Panc1 (cell line): ENCODE data around the gene PRRT4. TPM values are rescaled to one million over a fixed set of nuclear protein-coding genes. Genes with fewer than 3 reads are reported as not detected.
A peak's percentile ranks its signal among the peaks of the same experiment; 100 is the strongest.

ENCODE experiments used
- ATAC-seq: fragments of 200-7000 bp; cut with Tn5 transposase; 2 replicates; pipeline ENCODE4 v1.9.1; 2020; ENCODE audit warnings: mild to moderate bottlenecking, moderate library complexity
- Bru-seq: library from RNA; stranded (reverse); fragments of 400-500 nt; gene quantifications from one replicate; lab custom pipeline; 2021; lab: Mats Ljungman, UMichigan
- BruChase-seq, 2 experiments: library from RNA; stranded (reverse); fragments of 400-500 nt; gene quantifications; one replicate each; lab custom pipeline; 2021; lab: Mats Ljungman, UMichigan
- BruUV-seq: library from RNA; stranded (reverse); fragments of 400-500 nt; replicated peaks from 2 replicates; lab custom pipeline; 2021; lab: Mats Ljungman, UMichigan
- CTCF ChIA-PET: fragments of 300-600 bp; sonication (Branson Sonifier 250); formaldehyde crosslinking; loops from one replicate; lab custom pipeline; 2022; ENCODE audit warnings: antibody characterized with exemption; lab: Charles Lee
- POLR2A ChIA-PET: fragments of 300-600 bp; sonication (Branson Sonifier 250); formaldehyde crosslinking; loops from one replicate; lab custom pipeline; 2022; ENCODE audit warnings: antibody characterized with exemption; lab: Charles Lee
- DNase-seq: peaks from one replicate; pipeline ENCODE4 v3.0.0-alpha.2; 2010; ENCODE audit warnings: low read depth, low spot score
- H3K27ac ChIP-seq: 2 replicates; pipeline ENCODE4 v1.5.1; 2011; ENCODE audit warnings: mild to moderate bottlenecking, low read length, inconsistent platforms
- H3K27me3 ChIP-seq: fragments of 200-500 bp; sonication (Bioruptor generic); 2 replicates; pipeline ENCODE4 v1.6.0; 2014; ENCODE audit warnings: low read length, inconsistent platforms; ENCODE audit not compliant: control insufficient read depth, insufficient read depth
- H3K36me3 ChIP-seq: fragments of 200-500 bp; sonication (Bioruptor generic); 2 replicates; pipeline ENCODE4 v1.5.1; 2014; ENCODE audit warnings: inconsistent platforms, mild to moderate bottlenecking, low read length, moderate library complexity; ENCODE audit not compliant: control insufficient read depth, insufficient read depth
- H3K4me1 ChIP-seq: 2 replicates; pipeline ENCODE4 v1.5.1; 2011; ENCODE audit warnings: inconsistent platforms, mild to moderate bottlenecking, low read length, moderate library complexity; ENCODE audit not compliant: control insufficient read depth, insufficient read depth
- H3K4me3 ChIP-seq, 2 experiments: 2 replicates each; pipeline ENCODE4 v1.5.1; 2011 to 2012; ENCODE audit warnings: low read depth in 2 of 2, low read length in 2 of 2, mild to moderate bottlenecking in 2 of 2, inconsistent platforms in 1 of 2, moderate library complexity in 1 of 2
- H3K9me3 ChIP-seq: fragments of 200-500 bp; sonication (Bioruptor generic); 2 replicates; pipeline ENCODE4 v1.5.1; 2014; ENCODE audit warnings: low read depth, mild to moderate bottlenecking, inconsistent platforms, low read length, moderate library complexity; ENCODE audit not compliant: control insufficient read depth, insufficient read depth
- CTCF ChIP-seq: fragments of 450-650 bp; IDR thresholded peaks from 2 replicates; pipeline ENCODE4 v1.5.1; 2017; ENCODE audit warnings: mild to moderate bottlenecking
- POLR2AphosphoS5 ChIP-seq: IDR thresholded peaks from 2 replicates; pipeline ENCODE4 v1.6.1; 2012; ENCODE audit warnings: mild to moderate bottlenecking, low read depth, low read length, moderate library complexity
- REST ChIP-seq, 2 experiments: IDR thresholded peaks; 2 replicates each; pipeline ENCODE4 v1.6.1; 2011 to 2012; ENCODE audit warnings: low read depth in 2 of 2, control low read depth in 1 of 2, low read length in 1 of 2, mild to moderate bottlenecking in 1 of 2, moderate library complexity in 1 of 2; ENCODE audit not compliant: insufficient read depth in 1 of 2
- SIN3A ChIP-seq: IDR thresholded peaks from 2 replicates; pipeline ENCODE4 v1.6.1; 2012; ENCODE audit warnings: low read depth, mild to moderate bottlenecking, low read length, moderate library complexity, borderline replicate concordance; ENCODE audit not compliant: insufficient read depth
- in situ Hi-C: cut with HindIII; loops from 2 replicates; pipeline ENCODE4 v1.10.0; 2016; ENCODE audit warnings: low sequenced_read_pairs, low pct_unique_long_range_greater_than_20kb
- intact Hi-C: fragments of 100-400 bp; cut with micrococcal nuclease; formaldehyde crosslinking; loops from one replicate; pipeline ENCODE4 v1.10.0; 2022; ENCODE audit not compliant: unreplicated experiment
- long read RNA-seq: library from polyadenylated mRNA; unstranded; transcript quantifications from one replicate; pipeline ENCODE4 v2.0.0, GENCODE V29; 2021; ENCODE audit not compliant: unreplicated experiment
- polyA plus RNA-seq: library from polyadenylated mRNA; unstranded; fragments of >200 nt; gene quantifications from one replicate; pipeline ENCODE4 v1.2.1, GENCODE V29; 2012; ENCODE audit warnings: missing spikeins; ENCODE audit not compliant: insufficient read length
- total RNA-seq: library from RNA; stranded (reverse); gene quantifications from one replicate; pipeline ENCODE4 v1.2.1, GENCODE V29; 2021; ENCODE audit not compliant: unreplicated experiment

Gene PRRT4
- total RNA-seq (0.77 TPM), Bru-seq, nascent RNA (percentile 20 among the genes with signal in this experiment), BruChase-seq, experiment 1, labeled RNA remaining after a 2-hour chase (percentile 25 among the genes with signal in this experiment), BruChase-seq, experiment 2, labeled RNA remaining after a 6-hour chase (percentile 32 among the genes with signal in this experiment)
- polyA plus RNA-seq, result 0.73 TPM
- long read RNA-seq, partial matches to known transcripts, result 0 of 1 reads
- long read RNA-seq, other reads (novel, unspliced or antisense), result 1 of 1 reads

- ATAC-seq, result peak; percentile 76
- no TSS peak for BruUV-seq
- CTCF ChIA-PET, result no interaction called here
- in situ Hi-C loops, result no loop called here
- DNase-seq, result no peak
- Histone ChIP-seq H3K9me3 (no peaks in the 10 kb centered on the region), H3K4me3 (peak within 1 kb of the TSS; percentile 47 to 53), H3K27me3 (peaks cover 24% of the 10 kb centered on the region), H3K27ac (no peak within 1 kb of the TSS), H3K4me1 (no peaks in the 10 kb centered on the region; the same call in 1 of the 2 replicates), H3K36me3 (no peaks in the 10 kb centered on the region)
- intact Hi-C loops, result no loop called here
- POLR2A ChIA-PET, result no interaction called here
- TF ChIP-seq POLR2AphosphoS5 (no peak), CTCF (0 out of 2 replicates have a peak, but pooled peaks have one; percentile 14)
Measured at GRCh38 chr7:128361411-128362379, at the start of gene PRRT4. PRRT4 (minus strand) TSS chr7:128361690.

GRCh38 chr7:128410451-128410753 is 48.9 kb upstream of the PRRT4 start:
- Histone ChIP-seq H3K36me3 (no peaks in the 10 kb centered on the region; the same call in 1 of the 2 replicates), H3K9me3 (no peaks in the 10 kb centered on the region), H3K4me1 (peaks cover 26% of the 10 kb centered on the region), H3K27ac (peak overlapping the region; percentile 72), H3K4me3 (peak overlapping the region; percentile 82 to 86), H3K27me3 (no peaks in the 10 kb centered on the region)
- no peak for TF ChIP-seq CTCF
- intact Hi-C loops (no loop called here), in situ Hi-C loops (no loop called here)
- ChIA-PET POLR2A (interaction anchor here (0.6 kb wide), 1 partner anchor 13 kb away, joined by 4 read pairs; no protein-coding TSS in a partner anchor), CTCF (interaction anchor here (0.6 to 1.0 kb wide), 2 partner anchors 49 to 58 kb away, joined by 5 to 10 read pairs; no protein-coding TSS in a partner anchor)
- BruUV-seq, result no TSS peak
- DNase-seq (no peak), ATAC-seq (no peak)

- in situ Hi-C loops, result no loop called here
- intact Hi-C loops, result no loop called here
- ChIA-PET POLR2A (interaction anchor here (0.6 kb wide), 2 partner anchors 14 to 67 kb away, joined by 4 read pairs; partner anchors contain the start of gene METTL2B), CTCF (interaction anchor here (0.6 to 1.0 kb wide), 3 partner anchors 11 to 50 kb away, joined by 3 to 5 read pairs (median 5); no protein-coding TSS in a partner anchor)
- peak; percentile 91 for ATAC-seq
- no peaks in the 10 kb centered on the region for H3K9me3 ChIP-seq
- peak; percentile 63 for DNase-seq
- no peaks in the 10 kb centered on the region for H3K27me3 ChIP-seq
- BruUV-seq, result no TSS peak
- H3K4me3 ChIP-seq, result peak within 1 kb of the TSS; percentile 82 to 86
- TF ChIP-seq SIN3A (peak; percentile 56; the same call in 1 of the 2 replicates), REST (IDR thresholded peaks at IDR 0.05; ENCODE audit: insufficient read depth in 1 of 2, low read depth in 2 of 2, low read length in 1 of 2) (no peak), POLR2AphosphoS5 (peak; percentile 49; the same call in 1 of the 2 replicates)
- H3K27ac ChIP-seq, result peak within 1 kb of the TSS; percentile 85
- peaks cover 27% of the 10 kb centered on the region for H3K4me1 ChIP-seq
- no peaks in the 10 kb centered on the region; the same call in 1 of the 2 replicates for H3K36me3 ChIP-seq
Measured at GRCh38 chr7:128409596-128410450, 48.3 kb upstream of the PRRT4 start, which contains the start of gene IMPDH1. IMPDH1 (minus strand) TSS chr7:128409982; CDS start chr7:128409901, 81 bp downstream.
